Stimulated activated CD4-positive, alpha-beta T cell treated with anti-CD3 and anti-CD28 coated beads, Interleukin-1b, Interleukin-23, amount 100 ng/mL, for 1 hour (primary cell): ENCODE measurements around the gene ADGRD2.

Experiments used
- DNase-seq, 2 donors: peaks; one replicate each; pipeline ENCODE4 v3.0.0-alpha.2; 2020; ENCODE audit warnings: low read depth in 2 of 2

The ADGRD2 gene

GRCh38 chr9:124456341-124457078 lies 6.3 kb downstream of the ADGRD2 start:
- DNase-seq: no peak

DNA sequence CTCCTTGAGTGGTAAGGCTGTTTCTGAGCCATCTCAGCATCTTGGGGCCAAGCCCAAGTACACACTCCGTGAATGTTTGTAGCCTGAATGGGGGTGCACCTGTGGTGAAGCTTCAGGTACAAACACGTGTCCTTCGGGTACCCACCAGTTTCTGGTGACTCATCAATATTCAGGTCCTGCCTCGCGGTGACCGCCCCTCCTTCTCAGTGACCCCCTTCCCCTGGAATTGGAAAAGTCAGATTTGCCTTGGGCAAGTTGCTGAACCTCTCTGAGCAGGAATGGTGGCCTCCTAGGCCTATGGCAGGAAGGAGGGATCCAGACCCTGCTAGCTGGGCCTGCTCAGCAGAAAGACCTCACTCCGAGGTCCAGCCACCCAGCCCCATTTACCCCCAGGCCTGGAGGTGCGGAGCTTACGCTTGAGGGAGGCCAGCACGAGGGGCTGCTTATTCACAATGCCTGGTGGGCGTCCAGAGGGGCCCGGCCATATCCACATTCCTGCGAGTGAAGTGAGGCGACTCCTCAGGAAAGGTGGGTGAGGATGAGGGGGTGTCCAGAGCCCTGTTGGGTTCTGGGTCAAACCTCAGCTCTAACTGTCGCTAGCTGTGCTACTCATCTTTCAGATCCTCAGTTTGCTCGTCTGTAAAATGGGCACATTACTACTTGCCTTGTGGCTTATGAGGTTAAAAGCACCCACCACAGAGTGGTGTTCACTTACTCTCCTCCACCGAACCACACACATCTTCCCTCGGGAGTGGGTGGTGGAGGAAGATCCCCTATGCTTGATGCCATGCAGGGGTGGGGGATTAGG lies 7.0 kb downstream of the ADGRD2 start:
- DNase-seq: no peak

- no peak for DNase-seq
These were observed 7.7 kb downstream of the ADGRD2 start for GRCh38 chr9:124457887-124458431.

DNA sequence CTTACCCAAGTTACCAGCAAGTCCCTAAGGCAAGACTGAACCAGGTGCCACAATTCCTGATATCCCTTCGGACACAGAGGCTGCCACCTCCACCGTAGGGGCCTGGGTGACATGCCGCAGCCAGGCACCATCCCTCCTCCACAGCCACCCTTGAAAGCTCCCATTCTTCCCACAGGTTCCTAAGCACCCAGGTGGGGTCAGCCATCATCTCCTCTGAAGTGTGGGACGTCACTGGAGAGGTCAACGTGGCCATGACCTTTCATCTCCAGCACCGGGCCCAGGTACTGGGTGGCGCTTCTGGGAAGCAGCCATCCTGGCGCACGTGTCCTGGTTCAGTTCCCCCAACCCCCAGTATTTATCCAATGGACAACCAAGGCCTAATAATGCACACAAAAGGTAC lies 8.2 kb downstream of the ADGRD2 start:
- no peak for DNase-seq

DNA sequence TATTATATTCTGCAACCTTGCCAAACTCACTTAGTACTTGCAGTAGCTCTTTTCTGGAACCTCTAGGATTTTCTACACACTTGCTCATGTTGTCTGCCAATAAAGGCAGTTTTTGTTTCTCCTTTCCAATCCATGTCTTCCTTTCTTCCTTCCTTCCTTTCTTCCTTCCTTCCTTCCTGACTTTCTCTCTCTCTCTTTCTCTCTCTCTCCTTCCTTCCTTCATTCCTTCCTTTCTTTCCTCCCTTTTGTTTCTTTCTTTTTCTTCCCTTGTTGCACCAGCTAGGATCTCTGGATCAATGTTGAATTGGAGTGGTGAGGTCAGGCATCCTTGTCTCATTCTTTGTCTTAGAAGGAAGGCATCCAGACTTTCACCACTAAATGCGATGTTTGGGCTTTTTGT lies 12.5 kb downstream of the ADGRD2 start:
- DNase-seq: no peak

- DNase-seq: no peak
These were observed 15.5 kb downstream of the ADGRD2 start for GRCh38 chr9:124465736-124466135.

DNA sequence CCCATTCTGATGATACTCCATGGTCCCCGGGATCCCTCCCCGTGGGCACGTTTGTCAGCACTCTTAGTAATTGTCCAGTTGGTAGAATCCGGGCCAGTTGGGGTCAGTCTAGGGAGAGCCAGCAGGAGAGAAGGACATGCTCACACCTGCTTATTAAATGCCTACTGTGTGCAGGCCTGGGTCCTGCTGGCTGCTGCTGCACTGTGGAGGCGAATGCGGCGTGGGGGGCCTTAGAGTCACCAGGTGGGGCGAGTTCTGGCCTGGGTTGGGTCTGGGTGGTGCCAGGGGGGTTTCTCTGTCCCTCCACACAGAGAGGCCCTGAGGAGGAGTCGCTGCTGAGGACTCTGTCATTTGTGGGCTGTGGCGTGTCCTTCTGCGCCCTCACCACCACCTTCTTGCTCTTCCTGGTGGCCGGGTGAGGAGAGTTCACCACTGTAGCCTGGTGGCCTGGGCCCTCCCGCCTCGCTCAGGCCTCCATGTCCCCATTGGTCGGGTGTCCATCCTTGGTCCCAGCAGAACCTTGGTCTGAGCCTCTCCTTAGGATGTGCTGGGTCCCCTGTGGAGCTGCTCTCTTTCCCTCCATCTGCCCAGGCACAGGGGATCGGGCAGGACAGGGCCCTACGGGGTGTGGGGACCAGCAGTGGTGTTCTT lies 17.3 kb downstream of the ADGRD2 start:
- DNase-seq: no peak

GRCh38 chr9:124468061-124468740 lies 17.9 kb downstream of the ADGRD2 start:
- no peak for DNase-seq

DNA sequence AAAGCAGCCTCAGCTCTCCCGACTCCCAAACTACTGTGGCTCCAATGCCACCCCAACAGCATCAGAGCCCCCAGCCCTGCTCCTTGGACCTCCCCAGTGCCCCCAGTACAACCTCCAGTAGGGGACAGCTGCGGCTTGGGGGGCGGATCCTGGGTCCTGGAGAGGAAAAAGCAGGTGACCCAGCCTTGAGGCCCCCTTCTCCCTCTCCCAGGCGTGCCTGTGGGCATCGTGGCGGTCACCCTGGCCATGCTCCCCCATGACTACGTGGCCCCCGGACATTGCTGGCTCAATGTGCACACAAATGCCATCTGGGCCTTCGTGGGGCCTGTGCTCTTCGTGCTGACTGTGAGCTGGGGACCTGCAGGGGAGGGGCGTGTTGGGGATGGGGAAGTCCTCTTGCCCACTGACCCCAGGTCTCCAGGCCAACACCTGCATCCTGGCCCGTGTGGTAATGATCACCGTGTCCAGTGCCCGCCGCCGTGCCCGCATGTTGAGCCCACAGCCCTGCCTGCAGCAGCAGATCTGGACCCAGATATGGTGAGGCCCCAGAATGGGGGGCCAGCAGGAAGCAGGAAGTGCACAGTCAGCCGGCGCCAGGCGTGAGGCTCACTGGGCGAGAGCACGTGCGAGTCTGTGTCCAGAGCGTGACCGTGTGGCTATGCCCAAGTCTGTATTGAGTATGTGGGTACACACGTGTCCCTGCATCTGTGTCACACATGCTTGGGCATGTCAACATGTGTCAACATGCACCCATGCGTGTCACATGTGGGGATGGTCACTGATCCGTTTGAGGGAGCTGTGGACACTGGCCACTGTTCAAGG lies 19.0 kb downstream of the ADGRD2 start:
- no peak for DNase-seq

- DNase-seq: no peak
These were observed 20.1 kb downstream of the ADGRD2 start for GRCh38 chr9:124470306-124470705.

DNA sequence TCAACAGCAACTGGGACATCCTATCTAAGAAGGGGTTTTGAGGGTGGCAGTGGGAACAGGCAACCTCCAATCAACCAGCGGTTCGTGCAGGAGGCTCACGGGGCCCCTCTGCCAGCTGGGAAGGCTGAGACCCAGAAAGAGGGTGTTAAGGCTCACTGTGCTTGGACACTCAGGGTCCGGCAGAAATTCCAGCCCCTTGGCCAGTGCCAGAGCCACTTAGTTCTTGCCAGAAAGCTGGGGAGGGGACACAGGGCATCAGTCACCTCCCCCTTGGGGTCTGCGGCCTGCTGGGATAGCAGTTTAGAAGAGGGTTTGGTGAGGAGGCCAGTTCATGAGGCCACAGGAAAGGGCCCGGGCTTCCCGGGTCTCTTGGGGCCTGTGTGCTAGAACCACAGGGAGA lies 20.5 kb downstream of the ADGRD2 start:
- no peak for DNase-seq

DNA sequence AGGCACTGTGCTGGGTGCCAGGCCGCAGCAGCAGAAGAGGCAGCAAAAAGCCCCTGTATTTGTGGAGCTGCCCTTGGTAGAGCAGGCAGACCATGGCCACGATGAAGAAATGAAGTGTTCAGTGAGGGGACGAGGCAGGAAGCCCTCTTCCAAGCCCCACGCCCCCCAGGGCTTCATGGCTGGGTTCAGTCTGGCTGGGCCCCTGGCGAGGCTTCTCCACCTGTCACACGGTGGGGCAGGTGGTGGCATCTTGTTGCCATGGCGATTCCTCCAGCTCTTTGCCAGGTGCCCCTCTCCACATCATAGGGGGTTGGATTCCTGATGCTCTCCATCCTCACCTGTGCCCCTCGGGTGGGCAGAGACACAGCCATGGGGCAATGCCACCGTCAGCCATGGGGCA lies 21.5 kb downstream of the ADGRD2 start:
- no peak for DNase-seq

GRCh38 chr9:124472770-124473169 lies 22.5 kb downstream of the ADGRD2 start:
- no peak for DNase-seq

- no peak for DNase-seq
These were observed 23.1 kb downstream of the ADGRD2 start for GRCh38 chr9:124473310-124473709.

GRCh38 chr9:124474151-124474550 lies 23.9 kb downstream of the ADGRD2 start:
- DNase-seq: no peak

GRCh38 chr9:124475158-124475867 lies 25.1 kb downstream of the ADGRD2 start:
- no peak for DNase-seq

DNA sequence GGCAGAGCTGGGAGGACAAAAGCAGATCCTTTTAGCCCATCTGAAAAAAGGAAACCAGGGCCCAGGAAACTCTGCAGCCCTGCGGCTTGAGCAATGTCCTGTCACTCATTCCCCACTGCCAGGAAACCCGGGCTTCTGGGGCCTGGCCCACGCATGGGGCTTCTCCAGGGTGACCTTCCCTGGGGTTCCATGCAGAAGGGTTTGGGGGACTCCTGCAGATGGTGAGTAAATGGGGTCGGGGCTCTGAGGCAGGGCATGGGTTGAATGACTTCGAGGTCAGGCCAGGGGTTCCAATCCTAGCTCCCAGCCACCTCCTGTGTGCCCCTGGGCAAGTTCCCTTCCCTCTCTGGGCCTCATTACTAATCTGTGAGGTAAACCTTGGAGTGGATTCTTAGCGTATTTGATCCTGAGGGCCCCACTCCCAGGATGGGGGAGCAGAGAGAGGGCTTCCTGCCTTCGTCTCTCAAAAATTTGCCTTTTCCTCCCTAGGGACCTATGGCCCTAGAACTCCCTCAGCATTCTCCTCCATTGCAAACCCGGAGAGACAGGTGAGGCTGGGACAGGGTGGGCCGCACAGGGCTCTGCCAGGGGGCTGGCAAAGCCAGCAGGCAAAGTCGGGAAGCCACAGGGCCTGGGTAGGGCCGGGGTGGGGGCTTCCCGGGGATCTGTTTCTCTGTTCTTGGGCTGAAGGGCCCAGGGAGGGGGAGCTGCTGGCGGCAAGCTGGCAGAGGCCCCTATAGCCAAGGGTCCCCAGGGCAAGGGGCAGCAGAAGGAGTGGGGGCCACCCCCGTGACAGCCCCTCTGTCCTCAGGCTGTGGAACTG lies 25.8 kb downstream of the ADGRD2 start:
- no peak for DNase-seq

DNA sequence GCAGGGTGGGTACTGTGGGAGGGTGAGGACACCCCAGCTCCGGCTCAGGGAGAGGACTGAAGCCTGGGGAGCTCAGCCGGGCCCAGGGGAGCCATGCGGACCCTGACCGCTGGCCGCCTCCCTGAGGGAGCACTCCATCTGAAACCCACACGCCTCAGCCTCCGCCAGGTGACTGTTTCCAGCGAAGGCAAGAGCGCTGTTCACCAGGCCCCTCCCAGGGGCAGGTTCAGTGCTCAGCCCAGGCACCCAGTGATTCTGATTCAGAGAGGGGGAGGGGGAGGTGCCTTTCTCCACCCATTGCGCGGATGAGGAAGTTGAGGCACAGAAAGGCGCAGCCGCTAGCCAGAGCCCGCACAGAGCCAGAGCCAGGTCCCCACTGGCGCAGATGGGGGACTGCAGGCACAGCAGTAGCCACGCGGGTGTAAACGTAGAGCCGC lies 27.0 kb downstream of the ADGRD2 start:
- no peak for DNase-seq

GRCh38 chr9:124477648-124478285 lies 27.5 kb downstream of the ADGRD2 start:
- DNase-seq: no peak
